ENCODE results near the gene SRP14. TPM values are rescaled to one million over a fixed set of nuclear protein-coding genes. Genes with fewer than 3 reads are reported as not detected.

SRP14 gene
- total RNA-seq, 4 donors from 2014 or later: 105 to 163 (median 146) TPM

GRCh38 chr15:40006003-40006402 lies 33.0 kb downstream of the SRP14 start:
- H3K27ac ChIP-seq: no peak overlapping the region
- DNase-seq: no peak
- H3K36me3 ChIP-seq: peaks cover 0 to 72% (median 0%) of the 10 kb centered on the region in 3 donors
- no peaks in the 10 kb centered on the region for H3K9me3 ChIP-seq
- no peak overlapping the region for H3K4me3 ChIP-seq
- TF ChIP-seq CTCF (IDR thresholded peaks at IDR 0.05) (no peak), POLR2A (IDR thresholded peaks at IDR 0.05) (no peak)
- no peaks in the 10 kb centered on the region for H3K4me1 ChIP-seq
- no peaks in the 10 kb centered on the region for H3K27me3 ChIP-seq

GRCh38 chr15:40003116-40003916 lies 35.7 kb downstream of the SRP14 start:
- Histone ChIP-seq H3K36me3 (peaks cover 0 to 67% (median 0%) of the 10 kb centered on the region in 3 donors), H3K9me3 (no peaks in the 10 kb centered on the region), H3K27me3 (no peaks in the 10 kb centered on the region), H3K4me1 (no peaks in the 10 kb centered on the region), H3K4me3 (peak overlapping the region in 1 of 4 donors; percentile 23), H3K27ac (no peak overlapping the region)
- DNase-seq: no peak
- TF ChIP-seq CTCF (IDR thresholded peaks at IDR 0.05) (no peak), POLR2A (IDR thresholded peaks at IDR 0.05) (no peak)

- no peak overlapping the region for H3K4me3 ChIP-seq
- TF ChIP-seq POLR2A (IDR thresholded peaks at IDR 0.05) (no peak), CTCF (IDR thresholded peaks at IDR 0.05) (no peak)
- H3K4me1 ChIP-seq: no peaks in the 10 kb centered on the region
- peaks cover 0 to 61% (median 0%) of the 10 kb centered on the region in 3 donors for H3K36me3 ChIP-seq
- H3K9me3 ChIP-seq: no peaks in the 10 kb centered on the region
- no peak for DNase-seq
- H3K27ac ChIP-seq: no peak overlapping the region
- no peaks in the 10 kb centered on the region for H3K27me3 ChIP-seq
Observed at GRCh38 chr15:40002295-40002694, 36.7 kb downstream of the SRP14 start.

GRCh38 chr15:39999538-40000200 lies 39.3 kb downstream of the SRP14 start:
- Histone ChIP-seq H3K9me3 (no peaks in the 10 kb centered on the region), H3K27ac (no peak overlapping the region), H3K36me3 (peaks cover 0 to 54% (median 0%) of the 10 kb centered on the region in 3 donors), H3K27me3 (no peaks in the 10 kb centered on the region), H3K4me1 (no peaks in the 10 kb centered on the region), H3K4me3 (no peak overlapping the region)
- DNase-seq: no peak
- TF ChIP-seq POLR2A (IDR thresholded peaks at IDR 0.05): no peak
- no peak for TF ChIP-seq CTCF (IDR thresholded peaks at IDR 0.05)

GRCh38 chr15:39998511-39999077 lies 40.4 kb downstream of the SRP14 start:
- DNase-seq: no peak
- Histone ChIP-seq H3K9me3 (no peaks in the 10 kb centered on the region), H3K4me1 (no peaks in the 10 kb centered on the region), H3K27me3 (no peaks in the 10 kb centered on the region), H3K27ac (no peak overlapping the region), H3K36me3 (peaks cover 0 to 54% (median 0%) of the 10 kb centered on the region in 3 donors), H3K4me3 (no peak overlapping the region)
- TF ChIP-seq POLR2A (IDR thresholded peaks at IDR 0.05) (no peak), CTCF (IDR thresholded peaks at IDR 0.05) (no peak)
